Calu3 (cell line): ENCODE data around the gene PNP. TPM values are rescaled to one million over a fixed set of nuclear protein-coding genes. Genes with fewer than 3 reads are reported as not detected.
"Not testable (repeated sequence)": the region's sequence is repeated elsewhere in the genome, so short reads cannot be mapped to it uniquely, and the experiment has no call there.

Experiments used
- BruUV-seq: library from RNA; stranded (reverse); fragments of 400-500 nt; replicated peaks from 2 replicates; lab custom pipeline; 2021; lab: Mats Ljungman, UMichigan
- CTCF ChIA-PET: fragments of 300-600 bp; sonication (Branson Sonifier 250); formaldehyde crosslinking; loops from one replicate; lab custom pipeline; 2022; ENCODE audit warnings: antibody characterized with exemption; lab: Charles Lee
- DNase-seq: peaks from one replicate; pipeline ENCODE4 v3.0.0; 2022
- H3K27ac Mint-ChIP-seq: one replicate; pipeline ENCODE4 v1.8.0; 2022; ENCODE audit warnings: mixed read lengths; ENCODE audit not compliant: unreplicated experiment
- H3K27me3 Mint-ChIP-seq: one replicate; pipeline ENCODE4 v1.8.0; 2022; ENCODE audit warnings: mixed read lengths; ENCODE audit not compliant: unreplicated experiment
- H3K36me3 Mint-ChIP-seq: one replicate; pipeline ENCODE4 v1.8.0; 2022; ENCODE audit warnings: mild to moderate bottlenecking, moderate library complexity, mixed read lengths; ENCODE audit not compliant: insufficient read depth, unreplicated experiment
- H3K4me1 Mint-ChIP-seq: one replicate; pipeline ENCODE4 v1.8.0; 2022; ENCODE audit warnings: mild to moderate bottlenecking, low read depth, mixed read lengths; ENCODE audit not compliant: unreplicated experiment
- H3K4me3 Mint-ChIP-seq: one replicate; pipeline ENCODE4 v1.8.0; 2022; ENCODE audit warnings: mild to moderate bottlenecking, low read depth, moderate library complexity, mixed read lengths; ENCODE audit not compliant: unreplicated experiment
- H3K9me3 Mint-ChIP-seq: one replicate; pipeline ENCODE4 v1.8.0; 2022; ENCODE audit warnings: low read depth, mixed read lengths; ENCODE audit not compliant: unreplicated experiment
- intact Hi-C: fragments of 100-400 bp; cut with micrococcal nuclease; formaldehyde crosslinking; loops from one replicate; pipeline ENCODE4 v1.10.0; 2022; ENCODE audit not compliant: unreplicated experiment
- total RNA-seq: library from RNA; stranded (reverse); gene quantifications from 2 replicates; pipeline ENCODE4 v1.2.3, GENCODE V29; 2022
- TF ChIP-seq, protein P1 (sequence below): fragments of 200-600 bp; IDR thresholded peaks from one replicate; pipeline ENCODE4 v1.8.0; 2022; ENCODE audit warnings: antibody characterized with exemption; ENCODE audit not compliant: unreplicated experiment

PNP gene
- total RNA-seq, 1 experiment from 2014 or later = 81.3 TPM

DNA sequence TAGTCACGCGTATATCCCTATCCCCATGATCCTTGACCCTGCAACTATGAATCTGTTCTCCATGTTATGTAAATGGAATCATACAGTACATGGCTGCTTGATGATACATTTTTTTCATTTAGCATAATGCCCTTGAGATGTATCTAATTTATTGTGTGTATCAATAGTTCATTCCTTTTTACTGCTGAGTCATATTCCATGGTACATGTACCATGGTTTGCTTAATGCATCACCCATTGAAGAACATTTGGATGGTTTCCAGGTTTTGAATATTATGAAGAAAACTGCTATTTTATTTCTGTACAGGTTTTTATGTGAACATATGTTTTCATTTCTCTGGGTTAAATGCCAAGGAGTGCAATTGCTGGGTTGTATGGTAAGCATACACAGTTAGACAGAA is 32.1 kb downstream of the PNP start:
- Mint-ChIP-seq H3K4me1 (peaks cover 20% of the 10 kb centered on the region), H3K27me3 (no peaks in the 10 kb centered on the region), H3K27ac (no peak overlapping the region), H3K9me3 (no peaks in the 10 kb centered on the region), H3K36me3 (no peaks in the 10 kb centered on the region), H3K4me3 (no peak overlapping the region)
- TF ChIP-seq, protein P1, sequence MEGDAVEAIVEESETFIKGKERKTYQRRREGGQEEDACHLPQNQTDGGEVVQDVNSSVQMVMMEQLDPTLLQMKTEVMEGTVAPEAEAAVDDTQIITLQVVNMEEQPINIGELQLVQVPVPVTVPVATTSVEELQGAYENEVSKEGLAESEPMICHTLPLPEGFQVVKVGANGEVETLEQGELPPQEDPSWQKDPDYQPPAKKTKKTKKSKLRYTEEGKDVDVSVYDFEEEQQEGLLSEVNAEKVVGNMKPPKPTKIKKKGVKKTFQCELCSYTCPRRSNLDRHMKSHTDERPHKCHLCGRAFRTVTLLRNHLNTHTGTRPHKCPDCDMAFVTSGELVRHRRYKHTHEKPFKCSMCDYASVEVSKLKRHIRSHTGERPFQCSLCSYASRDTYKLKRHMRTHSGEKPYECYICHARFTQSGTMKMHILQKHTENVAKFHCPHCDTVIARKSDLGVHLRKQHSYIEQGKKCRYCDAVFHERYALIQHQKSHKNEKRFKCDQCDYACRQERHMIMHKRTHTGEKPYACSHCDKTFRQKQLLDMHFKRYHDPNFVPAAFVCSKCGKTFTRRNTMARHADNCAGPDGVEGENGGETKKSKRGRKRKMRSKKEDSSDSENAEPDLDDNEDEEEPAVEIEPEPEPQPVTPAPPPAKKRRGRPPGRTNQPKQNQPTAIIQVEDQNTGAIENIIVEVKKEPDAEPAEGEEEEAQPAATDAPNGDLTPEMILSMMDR = no peak
- no TSS peak for BruUV-seq
- CTCF ChIA-PET = no interaction called here
- no peak for DNase-seq
- intact Hi-C loops = no loop called here

DNA sequence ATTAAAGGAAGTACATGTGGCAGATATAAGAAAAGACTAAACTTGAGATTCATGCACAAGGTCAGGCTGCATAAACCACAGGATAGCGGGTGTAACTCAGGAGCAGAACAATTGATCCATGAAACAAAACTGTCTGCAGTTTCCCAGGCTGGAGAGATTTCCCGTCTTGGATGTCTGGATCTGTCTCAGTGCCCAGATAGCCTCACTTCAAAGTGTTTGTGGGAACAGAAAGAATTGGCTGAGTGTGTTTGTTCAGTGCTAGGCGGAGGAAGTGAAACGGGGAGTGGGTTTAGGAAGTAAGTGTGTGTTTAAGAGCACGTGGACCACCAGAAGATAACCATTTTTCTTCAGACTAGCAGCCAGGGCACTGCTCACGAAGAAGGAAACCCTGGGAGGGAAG is 34.7 kb downstream of the PNP start:
- no peak overlapping the region for H3K4me3 Mint-ChIP-seq
- DNase-seq = no peak
- intact Hi-C loops = no loop called here
- BruUV-seq = no TSS peak
- H3K36me3 Mint-ChIP-seq = no peaks in the 10 kb centered on the region
- H3K27me3 Mint-ChIP-seq = no peaks in the 10 kb centered on the region
- peaks cover 14% of the 10 kb centered on the region for H3K4me1 Mint-ChIP-seq
- H3K27ac Mint-ChIP-seq = no peak overlapping the region
- CTCF ChIA-PET = no interaction called here
- no peaks in the 10 kb centered on the region for H3K9me3 Mint-ChIP-seq
- TF ChIP-seq, protein P1 = no peak

DNA sequence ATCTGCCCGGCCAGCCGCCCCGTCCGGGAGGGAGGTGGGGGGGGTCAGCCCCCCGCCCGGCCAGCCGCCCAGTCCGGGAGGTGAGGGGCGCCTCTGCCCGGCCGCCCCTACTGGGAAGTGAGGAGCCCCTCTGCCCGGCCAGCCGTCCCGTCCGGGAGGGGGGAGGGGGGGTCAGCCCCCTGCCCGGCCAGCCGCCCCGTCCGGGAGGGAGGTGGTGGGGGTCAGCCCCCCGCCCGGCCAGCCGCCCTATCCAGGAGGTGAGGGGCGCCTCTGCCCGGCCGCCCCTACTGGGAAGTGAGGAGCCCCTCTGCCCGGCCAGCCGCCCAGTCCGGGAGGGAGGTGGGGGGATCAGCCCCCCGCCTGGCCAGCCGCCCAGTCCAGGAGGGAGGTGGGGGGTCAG is 37.1 kb downstream of the PNP start:
- DNase-seq, H3K4me1 Mint-ChIP-seq, H3K27ac Mint-ChIP-seq, BruUV-seq, H3K4me3 Mint-ChIP-seq, H3K36me3 Mint-ChIP-seq, H3K9me3 Mint-ChIP-seq, CTCF ChIA-PET, intact Hi-C loops: not testable (repeated sequence)
- H3K27me3 Mint-ChIP-seq = peaks cover 10% of the 10 kb centered on the region

DNA sequence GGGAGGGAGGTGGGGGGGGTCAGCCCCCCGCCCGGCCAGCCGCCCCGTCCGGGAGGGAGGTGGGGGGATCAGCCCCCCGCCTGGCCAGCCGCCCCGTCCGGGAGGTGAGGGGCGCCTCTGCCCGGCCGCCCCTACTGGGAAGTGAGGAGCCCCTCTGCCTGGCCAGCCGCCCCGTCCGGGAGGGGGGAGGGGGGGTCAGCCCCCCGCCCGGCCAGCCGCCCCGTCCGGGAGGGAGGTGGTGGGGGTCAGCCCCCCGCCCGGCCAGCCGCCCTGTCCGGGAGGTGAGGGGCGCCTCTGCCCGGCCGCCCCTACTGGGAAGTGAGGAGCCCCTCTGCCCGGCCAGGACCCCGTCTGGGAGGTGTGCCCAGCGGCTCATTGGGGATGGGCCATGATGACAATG is 37.5 kb downstream of the PNP start:
- peaks cover 15% of the 10 kb centered on the region for H3K27me3 Mint-ChIP-seq
- CTCF ChIA-PET, H3K9me3 Mint-ChIP-seq, H3K36me3 Mint-ChIP-seq, intact Hi-C loops, H3K4me3 Mint-ChIP-seq, H3K27ac Mint-ChIP-seq, BruUV-seq, H3K4me1 Mint-ChIP-seq, DNase-seq: not testable (repeated sequence)

DNA sequence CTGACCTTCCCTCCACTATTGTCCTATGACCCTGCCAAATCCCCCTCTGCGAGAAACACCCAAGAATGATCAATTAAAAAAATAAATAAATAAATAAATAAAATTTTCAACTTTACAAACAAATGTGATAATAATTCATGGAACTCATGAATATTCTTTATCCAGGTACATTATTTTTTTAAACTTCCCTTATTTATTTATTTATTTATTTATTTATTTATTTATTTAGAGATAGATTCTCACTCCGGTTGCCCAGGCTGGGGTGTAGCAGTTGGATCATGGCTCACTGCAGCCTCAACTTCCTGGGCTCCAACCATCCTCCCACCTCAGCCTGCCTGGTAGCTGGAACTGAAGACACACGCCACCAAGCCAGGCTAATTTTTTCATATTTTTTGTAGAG is 38.3 kb downstream of the PNP start:
- H3K4me3 Mint-ChIP-seq, H3K9me3 Mint-ChIP-seq, H3K36me3 Mint-ChIP-seq, DNase-seq, H3K27ac Mint-ChIP-seq, CTCF ChIA-PET, BruUV-seq, intact Hi-C loops, H3K4me1 Mint-ChIP-seq: not testable (repeated sequence)
- H3K27me3 Mint-ChIP-seq = peaks cover 23% of the 10 kb centered on the region

DNA sequence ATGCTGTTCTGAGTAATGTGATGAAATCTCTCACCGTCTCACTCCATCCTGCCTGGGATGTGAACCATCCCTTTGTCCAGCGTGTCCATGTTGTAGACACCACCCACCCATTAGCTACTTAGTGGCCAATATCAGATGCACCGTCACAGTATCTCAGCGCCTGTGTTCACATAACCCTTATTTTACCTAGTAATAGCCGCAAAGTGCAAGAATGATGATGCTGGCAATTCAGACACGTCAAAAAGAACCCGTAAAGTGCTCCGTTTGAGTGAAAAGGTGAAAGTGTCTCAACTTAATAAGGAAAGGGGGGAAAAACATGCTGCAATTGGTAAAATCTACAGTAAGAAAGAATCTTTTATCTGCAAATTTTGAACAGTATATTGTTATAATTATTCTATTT is 39.2 kb downstream of the PNP start:
- intact Hi-C loops = no loop called here
- CTCF ChIA-PET = no interaction called here
- H3K4me1 Mint-ChIP-seq = no peaks in the 10 kb centered on the region

More for the DNA sequence above, 39.2 kb downstream of the PNP start:
- Mint-ChIP-seq H3K36me3 (no peaks in the 10 kb centered on the region), H3K9me3 (no peaks in the 10 kb centered on the region), H3K27ac (no peak overlapping the region), H3K27me3 (peaks cover 31% of the 10 kb centered on the region), H3K4me3 (no peak overlapping the region)
- BruUV-seq = no TSS peak
- DNase-seq = no peak
- TF ChIP-seq, protein P1 = no peak
